ENCODE data around the gene BRINP2.

The BRINP2 gene, protein sequence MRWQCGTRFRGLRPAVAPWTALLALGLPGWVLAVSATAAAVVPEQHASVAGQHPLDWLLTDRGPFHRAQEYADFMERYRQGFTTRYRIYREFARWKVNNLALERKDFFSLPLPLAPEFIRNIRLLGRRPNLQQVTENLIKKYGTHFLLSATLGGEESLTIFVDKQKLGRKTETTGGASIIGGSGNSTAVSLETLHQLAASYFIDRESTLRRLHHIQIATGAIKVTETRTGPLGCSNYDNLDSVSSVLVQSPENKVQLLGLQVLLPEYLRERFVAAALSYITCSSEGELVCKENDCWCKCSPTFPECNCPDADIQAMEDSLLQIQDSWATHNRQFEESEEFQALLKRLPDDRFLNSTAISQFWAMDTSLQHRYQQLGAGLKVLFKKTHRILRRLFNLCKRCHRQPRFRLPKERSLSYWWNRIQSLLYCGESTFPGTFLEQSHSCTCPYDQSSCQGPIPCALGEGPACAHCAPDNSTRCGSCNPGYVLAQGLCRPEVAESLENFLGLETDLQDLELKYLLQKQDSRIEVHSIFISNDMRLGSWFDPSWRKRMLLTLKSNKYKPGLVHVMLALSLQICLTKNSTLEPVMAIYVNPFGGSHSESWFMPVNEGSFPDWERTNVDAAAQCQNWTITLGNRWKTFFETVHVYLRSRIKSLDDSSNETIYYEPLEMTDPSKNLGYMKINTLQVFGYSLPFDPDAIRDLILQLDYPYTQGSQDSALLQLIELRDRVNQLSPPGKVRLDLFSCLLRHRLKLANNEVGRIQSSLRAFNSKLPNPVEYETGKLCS

DNA sequence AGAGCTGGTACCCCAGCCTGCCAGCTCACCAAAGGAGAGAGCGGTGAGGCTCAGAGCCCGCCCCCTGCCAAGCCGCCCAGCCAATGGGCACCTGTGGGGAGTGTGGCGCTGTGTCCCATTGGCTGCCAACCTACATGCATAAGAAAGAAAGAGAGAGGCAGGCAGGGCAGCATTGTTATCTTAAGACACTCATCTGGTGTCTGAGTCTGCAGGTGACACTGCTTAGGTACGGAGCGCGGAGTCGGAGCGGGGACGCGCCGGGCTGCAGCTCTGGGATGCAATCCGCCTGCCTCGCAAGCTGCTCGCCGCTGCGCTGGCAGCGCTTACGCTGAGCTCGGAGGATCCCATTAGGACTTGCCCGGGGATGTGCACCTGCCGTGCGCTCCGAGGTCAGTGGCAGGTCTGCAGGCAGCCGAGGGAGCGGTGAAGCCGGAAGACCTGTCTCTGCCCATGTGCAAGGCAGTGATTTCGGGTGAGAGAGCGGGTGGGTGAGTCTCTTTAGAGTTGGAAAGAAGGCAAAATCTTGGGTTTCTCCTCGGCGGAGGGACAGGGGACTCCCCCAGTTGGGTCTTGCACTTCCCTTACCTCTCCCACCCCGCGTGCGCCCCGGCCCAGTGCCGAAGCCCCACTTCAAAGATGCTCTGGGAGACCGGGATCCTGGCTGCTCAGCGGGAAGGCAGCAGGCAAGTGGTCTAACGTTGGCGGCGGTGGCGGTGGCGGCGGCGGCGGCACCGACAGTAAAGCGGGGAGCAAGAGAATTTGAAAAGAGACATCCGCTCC is at the start of gene BRINP2:
Gene BRINP2 (plus strand): TSS at position 203 of the 780 bp plus-strand sequence. CDS start 58,919 bp downstream, outside the sequence.
- H3K4me3 ChIP-seq (ENCODE audit: low read depth, low read length), result no peak within 1 kb of the TSS
- TF ChIP-seq, protein P1, sequence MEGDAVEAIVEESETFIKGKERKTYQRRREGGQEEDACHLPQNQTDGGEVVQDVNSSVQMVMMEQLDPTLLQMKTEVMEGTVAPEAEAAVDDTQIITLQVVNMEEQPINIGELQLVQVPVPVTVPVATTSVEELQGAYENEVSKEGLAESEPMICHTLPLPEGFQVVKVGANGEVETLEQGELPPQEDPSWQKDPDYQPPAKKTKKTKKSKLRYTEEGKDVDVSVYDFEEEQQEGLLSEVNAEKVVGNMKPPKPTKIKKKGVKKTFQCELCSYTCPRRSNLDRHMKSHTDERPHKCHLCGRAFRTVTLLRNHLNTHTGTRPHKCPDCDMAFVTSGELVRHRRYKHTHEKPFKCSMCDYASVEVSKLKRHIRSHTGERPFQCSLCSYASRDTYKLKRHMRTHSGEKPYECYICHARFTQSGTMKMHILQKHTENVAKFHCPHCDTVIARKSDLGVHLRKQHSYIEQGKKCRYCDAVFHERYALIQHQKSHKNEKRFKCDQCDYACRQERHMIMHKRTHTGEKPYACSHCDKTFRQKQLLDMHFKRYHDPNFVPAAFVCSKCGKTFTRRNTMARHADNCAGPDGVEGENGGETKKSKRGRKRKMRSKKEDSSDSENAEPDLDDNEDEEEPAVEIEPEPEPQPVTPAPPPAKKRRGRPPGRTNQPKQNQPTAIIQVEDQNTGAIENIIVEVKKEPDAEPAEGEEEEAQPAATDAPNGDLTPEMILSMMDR (IDR thresholded peaks at IDR 0.05; ENCODE audit: insufficient read depth, low read depth, low read length, missing control alignments), result no peak
- DNase-seq (ENCODE audit: low read depth), result peak; percentile 49

DNA sequence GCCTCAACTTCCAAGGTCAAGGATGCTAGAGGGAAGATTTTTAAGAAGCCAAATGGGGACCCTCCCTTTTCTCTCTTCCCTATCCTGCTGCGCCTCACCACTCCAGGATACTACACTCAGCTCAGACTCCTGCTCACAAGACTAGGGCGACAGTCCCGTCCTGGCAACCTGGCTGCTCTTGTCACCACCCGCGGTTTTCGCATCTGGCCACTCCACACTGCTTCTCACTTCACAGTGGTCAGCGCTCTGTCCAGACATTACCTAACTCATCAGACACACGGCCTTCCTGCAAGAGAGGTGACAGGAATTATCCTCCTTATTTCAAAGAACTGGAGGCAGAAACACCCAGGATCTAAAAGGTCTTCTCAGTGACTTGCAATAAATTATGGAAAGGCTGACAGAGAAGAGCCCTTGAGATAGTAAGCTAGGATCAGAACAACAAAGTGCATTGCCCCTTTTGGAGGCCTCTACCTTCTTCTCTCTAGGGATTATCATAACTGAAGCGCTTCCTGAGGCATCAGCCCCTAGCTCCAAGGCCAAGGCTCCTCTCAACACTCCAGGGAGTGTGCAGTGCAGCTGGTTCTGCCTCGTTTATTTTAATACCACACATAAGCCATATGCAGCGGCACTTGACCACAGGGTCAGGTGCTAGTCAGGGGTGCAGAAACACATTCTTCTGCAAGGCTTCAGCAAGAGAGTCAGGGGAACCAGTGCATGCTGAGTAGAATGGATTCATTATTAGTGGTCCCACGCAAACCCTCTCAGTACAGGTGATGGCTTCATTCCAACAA is 48.1 kb upstream of the BRINP2 start:
- DNase-seq (ENCODE audit: low read depth), result no peak
- TF ChIP-seq, protein P1 (IDR thresholded peaks at IDR 0.05; ENCODE audit: insufficient read depth, low read depth, low read length, missing control alignments), result no peak
- H3K4me3 ChIP-seq (ENCODE audit: low read depth, low read length), result no peak overlapping the region

DNA sequence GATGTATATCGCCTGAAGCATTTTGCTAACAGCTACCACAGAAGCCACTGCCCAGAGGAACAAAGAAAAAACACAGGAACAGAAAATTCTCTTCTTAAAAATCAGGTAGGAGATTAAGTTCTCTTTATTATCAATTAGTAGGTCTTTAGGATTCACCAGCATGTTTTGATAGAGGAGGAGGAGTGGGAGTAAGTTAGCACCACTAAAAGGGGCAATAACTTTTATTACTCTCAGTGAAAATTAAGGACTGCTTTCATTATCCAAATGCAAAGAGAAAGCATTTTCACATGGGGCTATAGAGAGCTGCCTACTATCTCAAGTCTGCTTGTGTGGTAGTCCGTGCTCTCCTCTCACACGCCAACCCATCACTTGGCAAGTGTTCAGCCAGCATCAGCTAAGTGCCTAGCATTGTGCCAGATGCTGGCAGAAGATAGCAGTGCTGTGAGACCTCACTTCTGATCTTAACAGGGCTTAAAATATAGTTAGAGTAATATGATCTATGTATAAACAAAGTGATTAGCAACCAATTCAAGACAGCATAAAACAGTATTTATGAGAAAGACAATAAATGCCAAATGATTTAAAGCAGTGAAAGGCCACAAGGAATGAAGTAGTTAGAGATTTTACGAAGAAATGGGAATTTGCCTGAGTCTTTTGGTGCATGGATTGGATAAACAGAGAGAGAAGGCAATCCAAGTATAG is 46.0 kb upstream of the BRINP2 start:
- TF ChIP-seq, protein P1 (IDR thresholded peaks at IDR 0.05; ENCODE audit: insufficient read depth, low read depth, low read length, missing control alignments), result no peak
- H3K4me3 ChIP-seq (ENCODE audit: low read depth, low read length), result no peak overlapping the region
- DNase-seq (ENCODE audit: low read depth), result no peak

DNA sequence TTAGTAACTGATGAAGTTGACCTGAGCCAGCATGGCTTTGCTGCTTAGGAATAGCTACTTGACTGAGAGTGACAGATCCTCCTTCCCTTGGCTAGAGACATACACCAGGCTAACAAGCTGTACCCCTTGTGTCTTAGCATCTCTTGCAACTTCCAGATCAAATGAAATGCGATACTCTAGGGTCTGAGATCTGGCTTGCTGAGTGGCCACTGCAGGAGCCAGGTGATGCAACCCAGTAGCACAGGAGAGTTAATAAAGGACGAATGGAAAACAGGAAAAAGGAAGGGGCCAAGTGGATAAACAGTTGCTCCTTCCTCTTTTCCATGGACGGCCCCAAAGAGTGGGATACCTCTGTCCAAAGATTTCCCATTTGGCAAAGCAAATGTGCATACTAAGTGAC is 44.5 kb upstream of the BRINP2 start:
- TF ChIP-seq, protein P1 (IDR thresholded peaks at IDR 0.05; ENCODE audit: insufficient read depth, low read depth, low read length, missing control alignments), result no peak
- no peak for DNase-seq (ENCODE audit: low read depth)
- H3K4me3 ChIP-seq (ENCODE audit: low read depth, low read length), result no peak overlapping the region

DNA sequence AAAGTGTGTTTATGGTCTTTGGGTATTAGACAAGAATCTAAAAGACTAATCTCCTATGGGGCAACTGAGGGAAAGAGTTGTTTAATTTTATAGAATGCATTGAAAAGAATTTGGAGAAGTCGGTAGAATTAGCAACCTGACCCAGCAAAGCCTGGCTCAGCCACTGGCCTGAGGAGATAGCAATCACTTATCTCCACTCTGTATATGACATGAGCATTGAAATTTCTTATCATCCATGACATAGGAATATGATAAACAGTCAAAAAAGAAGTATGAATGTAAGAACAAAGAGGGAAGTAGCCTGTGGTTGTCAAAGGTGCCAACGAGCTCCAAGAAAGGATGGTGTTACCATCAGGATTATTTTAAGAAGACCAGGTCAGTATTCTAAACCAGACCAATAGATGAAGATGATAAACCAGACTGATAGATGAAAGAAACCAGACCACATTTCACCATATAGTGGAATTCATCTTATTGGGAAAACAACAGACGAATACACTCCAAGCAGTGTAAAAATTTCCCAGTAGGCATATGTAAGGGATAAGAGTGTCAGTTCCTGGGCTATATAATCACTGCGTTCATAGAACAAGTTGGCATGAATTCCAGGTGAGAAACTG is 42.0 kb upstream of the BRINP2 start:
- TF ChIP-seq, protein P1 (IDR thresholded peaks at IDR 0.05; ENCODE audit: insufficient read depth, low read depth, low read length, missing control alignments), result no peak
- H3K4me3 ChIP-seq (ENCODE audit: low read depth, low read length), result no peak overlapping the region
- DNase-seq (ENCODE audit: low read depth), result no peak
